PC-9 (cell line): ENCODE data around the gene NSD2. TPM values are rescaled to one million over a fixed set of nuclear protein-coding genes. Genes with fewer than 3 reads are reported as not detected.
"Not testable (repeated sequence)": the region's sequence is repeated elsewhere in the genome, so short reads cannot be mapped to it uniquely, and the experiment has no call there.

ENCODE experiments used
- BruUV-seq: library from RNA; stranded (reverse); fragments of 400-500 nt; replicated peaks from 2 replicates; lab custom pipeline; 2021; lab: Mats Ljungman, UMichigan
- CTCF ChIA-PET: fragments of 300-600 bp; sonication (Branson Sonifier 250); formaldehyde crosslinking; loops from one replicate; lab custom pipeline; 2022; ENCODE audit warnings: antibody characterized with exemption; lab: Charles Lee
- POLR2A ChIA-PET: fragments of 300-600 bp; sonication (Branson Sonifier 250); formaldehyde crosslinking; loops from one replicate; lab custom pipeline; 2022; ENCODE audit warnings: antibody characterized with exemption; ENCODE audit not compliant: unreplicated experiment; lab: Charles Lee
- DNase-seq, 2 experiments: peaks; one replicate each; pipeline versions ENCODE4 v3.0.0 to v3.0.0-alpha.2; 2015 to 2022; ENCODE audit warnings: mixed read lengths in 1 of 2
- H2AFZ ChIP-seq: fragments of 200-600 bp; sonication (generic); 2 replicates; pipeline ENCODE4 v1.8.1; 2017; ENCODE audit warnings: antibody characterized with exemption
- H3F3A ChIP-seq: fragments of 200-600 bp; sonication (generic); 2 replicates; pipeline ENCODE4 v1.8.1; 2017; ENCODE audit warnings: antibody characterized with exemption, mild to moderate bottlenecking, low read depth; ENCODE audit not compliant: insufficient read depth
- H3K27ac ChIP-seq: fragments of 200-600 bp; sonication (generic); 2 replicates; pipeline ENCODE4 v1.6.1; 2016; ENCODE audit warnings: mixed run types
- H3K27me3 ChIP-seq: fragments of 200-600 bp; sonication (generic); 2 replicates; pipeline ENCODE4 v1.6.1; 2016; ENCODE audit warnings: low read depth, mixed run types; ENCODE audit not compliant: insufficient read depth
- H3K36me3 ChIP-seq: fragments of 200-600 bp; sonication (generic); 2 replicates; pipeline ENCODE4 v1.6.1; 2016; ENCODE audit warnings: low read depth, mixed run types
- H3K4me1 ChIP-seq: fragments of 200-600 bp; sonication (generic); replicated peaks from 2 replicates; pipeline ENCODE4 v1.6.1; 2016; ENCODE audit warnings: mixed run types; ENCODE audit not compliant: insufficient read depth
- H3K4me2 ChIP-seq: fragments of 200-600 bp; sonication (generic); 2 replicates; pipeline ENCODE4 v1.6.1; 2017; ENCODE audit warnings: mixed run types
- H3K4me3 ChIP-seq: fragments of 200-600 bp; sonication (generic); 2 replicates; pipeline ENCODE4 v1.6.1; 2016; ENCODE audit warnings: mixed run types
- H3K79me2 ChIP-seq: fragments of 200-600 bp; sonication (generic); 2 replicates; pipeline ENCODE4 v1.6.1; 2017; ENCODE audit warnings: low read depth, mixed run types
- H3K9me2 ChIP-seq: fragments of 200-600 bp; sonication (generic); 2 replicates; pipeline ENCODE4 v1.8.1; 2017; ENCODE audit warnings: mild to moderate bottlenecking; ENCODE audit not compliant: insufficient read depth
- H3K9me3 ChIP-seq: fragments of 200-600 bp; sonication (generic); 2 replicates; pipeline ENCODE4 v1.8.1; 2016; ENCODE audit warnings: low read depth; ENCODE audit not compliant: insufficient read depth
- H4K20me1 ChIP-seq: fragments of 200-600 bp; sonication (generic); 2 replicates; pipeline ENCODE4 v1.8.1; 2017; ENCODE audit not compliant: insufficient read depth
- EZH2 ChIP-seq: fragments of 200-600 bp; sonication (generic); IDR thresholded peaks from 2 replicates; pipeline ENCODE4 v1.8.0; 2017; ENCODE audit warnings: antibody characterized with exemption, low read depth
- intact Hi-C: fragments of 100-400 bp; cut with micrococcal nuclease; formaldehyde crosslinking; loops from one replicate; pipeline ENCODE4 v1.10.0; 2022; ENCODE audit not compliant: unreplicated experiment
- total RNA-seq: library from RNA; stranded (reverse); gene quantifications from 2 replicates; pipeline ENCODE4 v1.2.3, GENCODE V29; 2021
- TF ChIP-seq, protein P1 (sequence below): fragments of 200-600 bp; sonication (generic); conservative IDR thresholded peaks from 2 replicates; pipeline ENCODE4 v1.6.1; 2017; ENCODE audit warnings: mixed run types, antibody characterized with exemption, mild to moderate bottlenecking, moderate library complexity

The NSD2 gene
- total RNA-seq, 1 experiment from 2014 or later = 176 TPM

DNA sequence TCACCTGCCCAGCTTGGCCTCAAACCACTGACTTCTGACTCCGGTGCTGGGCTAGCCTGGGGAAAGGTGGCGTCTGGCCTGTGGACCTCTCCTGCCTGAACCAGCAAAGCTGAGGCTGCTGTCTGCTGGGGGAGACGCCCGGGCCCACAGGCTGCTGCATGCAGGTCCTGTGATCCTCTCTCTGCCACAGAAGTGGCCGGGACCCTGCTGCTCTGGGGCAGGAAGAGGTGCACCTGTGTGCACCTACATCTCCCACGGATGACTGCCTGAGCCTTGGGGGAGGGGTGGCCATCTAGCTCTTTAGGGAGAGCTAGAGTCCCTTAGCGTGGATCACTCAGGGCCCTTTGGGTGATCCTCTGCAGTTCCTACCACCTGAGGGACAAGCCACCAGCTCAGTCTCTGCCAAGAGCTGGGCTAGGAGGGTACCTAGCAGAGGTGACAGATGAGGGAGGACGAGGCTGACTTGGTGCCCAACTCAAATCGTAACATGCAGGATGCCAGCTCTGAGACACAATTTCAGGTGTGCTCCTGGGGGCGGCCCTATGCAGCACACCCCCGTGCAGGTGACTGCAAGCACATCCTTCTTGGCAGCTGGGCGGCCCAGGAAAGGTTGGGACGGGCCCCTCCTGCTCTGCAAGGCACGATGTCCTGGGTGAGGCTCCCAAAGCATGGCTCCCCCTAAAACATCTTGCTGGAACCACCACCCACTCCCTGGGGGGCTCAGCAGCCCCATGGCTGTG, 37.7 kb upstream of the NSD2 start:
- no peaks in the 10 kb centered on the region for H3K79me2 ChIP-seq
- no peaks in the 10 kb centered on the region for H3K4me1 ChIP-seq
- no peak for DNase-seq
- no peak overlapping the region for H3K4me3 ChIP-seq
- H3K27ac ChIP-seq = no peak overlapping the region
- H3K9me2 ChIP-seq = no peaks in the 10 kb centered on the region
- no peaks in the 10 kb centered on the region for H3F3A ChIP-seq
- no TSS peak for BruUV-seq
- no peak overlapping the region for H3K4me2 ChIP-seq
- H3K27me3 ChIP-seq = no peaks in the 10 kb centered on the region
- ChIA-PET POLR2A (no interaction called here), CTCF (no interaction called here)
- no peak overlapping the region for H2AFZ ChIP-seq
- intact Hi-C loops = no loop called here
- TF ChIP-seq, protein P1, sequence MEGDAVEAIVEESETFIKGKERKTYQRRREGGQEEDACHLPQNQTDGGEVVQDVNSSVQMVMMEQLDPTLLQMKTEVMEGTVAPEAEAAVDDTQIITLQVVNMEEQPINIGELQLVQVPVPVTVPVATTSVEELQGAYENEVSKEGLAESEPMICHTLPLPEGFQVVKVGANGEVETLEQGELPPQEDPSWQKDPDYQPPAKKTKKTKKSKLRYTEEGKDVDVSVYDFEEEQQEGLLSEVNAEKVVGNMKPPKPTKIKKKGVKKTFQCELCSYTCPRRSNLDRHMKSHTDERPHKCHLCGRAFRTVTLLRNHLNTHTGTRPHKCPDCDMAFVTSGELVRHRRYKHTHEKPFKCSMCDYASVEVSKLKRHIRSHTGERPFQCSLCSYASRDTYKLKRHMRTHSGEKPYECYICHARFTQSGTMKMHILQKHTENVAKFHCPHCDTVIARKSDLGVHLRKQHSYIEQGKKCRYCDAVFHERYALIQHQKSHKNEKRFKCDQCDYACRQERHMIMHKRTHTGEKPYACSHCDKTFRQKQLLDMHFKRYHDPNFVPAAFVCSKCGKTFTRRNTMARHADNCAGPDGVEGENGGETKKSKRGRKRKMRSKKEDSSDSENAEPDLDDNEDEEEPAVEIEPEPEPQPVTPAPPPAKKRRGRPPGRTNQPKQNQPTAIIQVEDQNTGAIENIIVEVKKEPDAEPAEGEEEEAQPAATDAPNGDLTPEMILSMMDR = no peak
- TF ChIP-seq EZH2 = no peak
- no peaks in the 10 kb centered on the region for H3K9me3 ChIP-seq
- H4K20me1 ChIP-seq = peaks cover 6% of the 10 kb centered on the region; the same call in 1 of the 2 replicates
- 0 out of 2 replicates have a peak, but pooled peaks cover 8% of the 10 kb centered on the region for H3K36me3 ChIP-seq

DNA sequence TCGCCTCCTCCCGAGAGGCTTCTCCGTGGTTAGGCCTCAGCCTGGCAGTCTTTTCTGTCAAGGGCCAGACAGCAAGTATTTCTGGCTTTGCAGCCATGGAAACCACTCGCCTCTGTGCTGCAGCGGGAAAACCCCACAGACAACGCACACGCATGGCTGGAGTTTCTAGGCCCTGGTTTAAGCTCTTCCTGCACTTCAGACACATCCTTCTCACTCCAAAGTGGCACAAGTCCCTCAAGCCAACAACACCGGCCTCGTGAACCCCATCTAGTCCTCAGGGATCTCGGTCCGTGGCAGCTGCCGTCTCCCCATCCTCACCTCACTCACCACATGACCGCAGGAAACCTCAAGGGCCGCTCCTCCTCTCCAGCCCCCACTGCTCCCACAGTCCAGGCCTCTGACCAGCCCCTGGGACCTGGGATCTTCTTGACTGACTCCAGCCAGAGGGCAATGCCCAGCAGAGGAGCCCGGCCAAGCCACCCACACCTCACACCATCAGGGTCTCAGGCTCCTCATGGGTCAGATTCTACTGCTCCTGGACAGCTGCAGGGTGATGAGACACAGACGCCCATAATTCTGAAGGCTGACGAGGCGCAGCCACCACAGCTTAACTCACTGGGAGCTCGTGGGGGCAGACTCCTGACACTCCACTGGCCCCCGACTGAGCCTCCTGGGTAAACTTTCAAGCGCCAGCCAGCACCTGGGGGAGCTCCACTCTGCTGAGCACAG, 37.0 kb upstream of the NSD2 start:
- no peak overlapping the region for H3K4me2 ChIP-seq
- intact Hi-C loops = no loop called here
- DNase-seq = no peak
- H3K4me1 ChIP-seq = no peaks in the 10 kb centered on the region
- H3K27ac ChIP-seq = no peak overlapping the region
- no peaks in the 10 kb centered on the region for H3K27me3 ChIP-seq
- CTCF ChIA-PET = no interaction called here
- peaks cover 6% of the 10 kb centered on the region; the same call in 1 of the 2 replicates for H4K20me1 ChIP-seq
- peaks cover 11% of the 10 kb centered on the region; the same call in 1 of the 2 replicates for H3K36me3 ChIP-seq
- TF ChIP-seq EZH2 = no peak
- TF ChIP-seq, protein P1 = no peak
- POLR2A ChIA-PET = no interaction called here
- H2AFZ ChIP-seq = no peak overlapping the region
- BruUV-seq = no TSS peak
- no peaks in the 10 kb centered on the region for H3K79me2 ChIP-seq
- H3K9me2 ChIP-seq = no peaks in the 10 kb centered on the region
- H3F3A ChIP-seq = no peaks in the 10 kb centered on the region
- no peaks in the 10 kb centered on the region for H3K9me3 ChIP-seq
- no peak overlapping the region for H3K4me3 ChIP-seq

DNA sequence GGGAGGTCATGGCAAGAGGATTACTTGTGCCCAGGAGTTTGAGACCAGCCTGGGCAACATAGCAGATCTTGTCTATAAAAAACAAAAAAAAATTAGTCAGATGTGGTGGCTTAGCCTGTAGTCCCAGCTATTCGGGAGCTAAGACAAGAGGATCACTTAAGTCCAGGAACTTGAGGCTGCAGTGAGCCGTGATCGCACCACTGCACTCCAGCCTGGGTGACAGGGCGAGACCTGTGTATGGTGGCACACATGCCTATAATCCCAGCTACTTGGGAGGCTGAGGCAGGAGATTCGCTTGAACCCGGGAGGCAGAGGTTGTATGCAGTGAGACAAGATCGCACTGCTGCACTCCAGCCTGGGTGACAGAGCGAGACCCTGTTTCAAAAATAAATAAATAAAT, 35.4 kb upstream of the NSD2 start:
- H4K20me1 ChIP-seq, H3K4me1 ChIP-seq, H2AFZ ChIP-seq, H3K9me3 ChIP-seq, H3K79me2 ChIP-seq, H3K27ac ChIP-seq, intact Hi-C loops, H3K9me2 ChIP-seq, H3K4me3 ChIP-seq, POLR2A ChIA-PET, H3F3A ChIP-seq, BruUV-seq, CTCF ChIA-PET, DNase-seq, H3K4me2 ChIP-seq, H3K27me3 ChIP-seq: not testable (repeated sequence)
- H3K36me3 ChIP-seq = peaks cover 12% of the 10 kb centered on the region; the same call in 1 of the 2 replicates
